ENCODE results near the gene SMOC1.
"Not testable (repeated sequence)": the region's sequence is repeated elsewhere in the genome, so short reads cannot be mapped to it uniquely, and the experiment has no call there.

The SMOC1 gene

DNA sequence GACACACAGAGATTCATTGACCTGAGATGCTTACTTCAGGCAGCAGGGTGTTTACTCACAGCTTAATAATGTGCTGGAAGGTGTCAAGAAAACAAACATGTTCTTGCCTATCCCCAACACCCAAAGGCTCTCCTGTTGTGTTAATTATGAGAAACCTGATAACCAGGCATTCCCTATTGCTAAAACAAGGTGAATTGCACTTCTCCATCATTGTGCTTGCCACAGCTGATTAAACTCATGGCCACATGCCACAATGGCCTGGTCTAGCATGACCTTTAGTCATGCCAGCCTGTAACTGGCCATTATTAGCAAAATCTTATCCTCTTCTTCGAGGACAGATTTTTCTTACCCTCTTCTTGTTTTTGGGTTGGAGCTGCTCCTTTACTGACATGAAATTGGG, 21.4 kb downstream of the SMOC1 start:
- peaks cover 24% of the 10 kb centered on the region for H3K9me3 Mint-ChIP-seq

DNA sequence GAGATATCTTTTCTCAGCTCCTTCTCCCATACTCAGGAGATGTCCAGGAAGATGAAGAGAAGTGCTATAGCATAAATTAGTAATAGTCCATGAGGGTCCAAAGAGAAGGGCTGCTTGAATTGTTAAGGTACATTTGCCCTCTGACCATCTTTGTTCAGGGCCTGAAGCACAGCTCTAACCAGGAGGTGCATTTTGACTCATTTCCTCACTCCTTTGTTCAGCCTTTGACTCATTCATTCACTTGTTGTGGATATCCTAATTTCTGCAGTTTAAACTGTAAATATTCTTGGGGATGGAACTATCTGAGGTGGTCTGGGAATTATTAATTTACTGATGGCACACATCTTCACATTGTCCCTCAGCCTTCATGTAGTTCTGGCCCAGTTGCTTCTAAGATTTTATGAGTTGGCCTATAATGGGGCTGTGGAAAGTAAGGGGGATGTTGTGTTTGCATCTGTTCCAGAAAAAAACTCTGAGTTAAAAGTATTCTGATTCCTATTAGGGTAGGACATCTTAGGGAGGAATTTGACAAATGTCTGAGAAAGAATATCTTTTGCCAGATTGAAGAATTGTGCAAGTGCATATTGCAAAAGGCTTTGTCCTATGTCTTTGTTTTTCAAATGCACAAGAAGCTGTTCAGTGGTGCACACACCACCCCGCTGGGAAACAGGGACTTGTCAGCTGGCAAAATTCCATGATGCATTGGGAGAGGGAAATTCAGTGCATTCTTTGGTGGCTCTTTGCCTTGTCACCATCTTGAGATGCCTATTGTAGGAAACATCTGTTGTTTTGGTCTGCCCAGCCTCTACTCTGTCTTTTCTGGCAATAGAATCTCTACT, 22.1 kb downstream of the SMOC1 start:
- intact Hi-C loops (cut with micrococcal nuclease), result no loop called here
- Mint-ChIP-seq H3K9me3 (peaks cover 24% of the 10 kb centered on the region), H3K36me3 (ENCODE audit: low read depth) (no peaks in the 10 kb centered on the region), H3K4me3 (no peak overlapping the region), H3K4me1 (ENCODE audit: low read depth) (no peaks in the 10 kb centered on the region), H3K27ac (no peak overlapping the region), H3K27me3 (no peaks in the 10 kb centered on the region)

More for the DNA sequence above, 21.4 kb downstream of the SMOC1 start:
- Mint-ChIP-seq H3K27ac (no peak overlapping the region), H3K27me3 (peaks cover 2% of the 10 kb centered on the region), H3K36me3 (ENCODE audit: low read depth) (no peaks in the 10 kb centered on the region), H3K4me3 (no peak overlapping the region), H3K4me1 (ENCODE audit: low read depth) (no peaks in the 10 kb centered on the region)
- intact Hi-C loops (cut with micrococcal nuclease), result no loop called here

DNA sequence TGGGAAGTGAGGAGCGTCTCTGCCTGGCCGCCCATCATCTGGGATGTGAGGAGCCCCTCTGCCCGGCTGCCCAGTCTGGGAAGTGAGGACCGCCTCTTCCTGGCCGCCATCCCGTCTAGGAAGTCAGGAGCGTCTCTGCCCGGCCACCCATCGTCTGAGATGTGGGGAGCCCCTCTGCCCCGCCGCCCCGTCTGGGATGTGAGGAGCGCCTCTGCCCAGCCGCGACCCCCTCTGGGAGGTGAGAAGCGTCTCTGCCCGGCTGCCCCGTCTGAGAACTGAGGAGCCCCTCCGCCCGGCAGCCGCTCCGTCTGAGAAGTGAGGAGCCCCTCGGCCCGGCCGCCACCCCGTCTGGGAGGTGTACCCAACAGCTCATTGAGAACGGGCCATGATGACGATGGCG, 23.8 kb downstream of the SMOC1 start:
- intact Hi-C loops (cut with micrococcal nuclease); H3K36me3 Mint-ChIP-seq (ENCODE audit: low read depth); H3K27me3 Mint-ChIP-seq; H3K4me3 Mint-ChIP-seq; H3K4me1 Mint-ChIP-seq (ENCODE audit: low read depth); H3K27ac Mint-ChIP-seq; H3K9me3 Mint-ChIP-seq: not testable (repeated sequence)

GRCh38 chr14:69904246-69904645, 25.0 kb downstream of the SMOC1 start:
- Mint-ChIP-seq H3K4me3 (no peak overlapping the region), H3K27ac (no peak overlapping the region), H3K9me3 (no peaks in the 10 kb centered on the region), H3K27me3 (no peaks in the 10 kb centered on the region), H3K4me1 (ENCODE audit: low read depth) (no peaks in the 10 kb centered on the region), H3K36me3 (ENCODE audit: low read depth) (no peaks in the 10 kb centered on the region)
- intact Hi-C loops (cut with micrococcal nuclease), result no loop called here

DNA sequence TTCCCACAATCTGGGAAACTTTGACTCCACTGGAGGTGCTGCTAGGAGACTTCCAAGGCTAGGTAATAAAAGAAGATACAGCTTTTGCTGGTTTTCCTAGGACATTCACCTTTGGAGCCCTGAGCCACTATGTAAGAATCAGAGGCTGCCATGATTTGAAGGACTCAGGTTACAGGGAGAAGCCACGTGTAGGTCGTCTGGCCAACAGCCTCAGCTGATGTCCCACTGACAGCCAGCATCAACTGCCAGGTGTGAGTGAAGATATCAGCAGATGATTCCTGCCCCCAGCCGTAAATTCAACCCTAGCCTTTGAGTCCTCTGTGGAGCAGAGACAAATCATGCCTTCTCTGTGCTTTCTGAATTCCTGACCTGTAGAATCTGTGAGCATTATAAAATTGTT, 27.0 kb downstream of the SMOC1 start:
- Mint-ChIP-seq H3K27ac (no peak overlapping the region), H3K4me3 (no peak overlapping the region), H3K9me3 (no peaks in the 10 kb centered on the region), H3K4me1 (ENCODE audit: low read depth) (no peaks in the 10 kb centered on the region), H3K36me3 (ENCODE audit: low read depth) (no peaks in the 10 kb centered on the region), H3K27me3 (no peaks in the 10 kb centered on the region)
- intact Hi-C loops (cut with micrococcal nuclease), result no loop called here

- H3K36me3 Mint-ChIP-seq (ENCODE audit: low read depth), result no peaks in the 10 kb centered on the region
- intact Hi-C loops (cut with micrococcal nuclease), result no loop called here
Measured at GRCh38 chr14:69909826-69910550, 30.8 kb downstream of the SMOC1 start.

GRCh38 chr14:69910871-69911270, 31.7 kb downstream of the SMOC1 start:
- Mint-ChIP-seq H3K27ac (no peak overlapping the region), H3K27me3 (peaks cover 7% of the 10 kb centered on the region), H3K9me3 (no peaks in the 10 kb centered on the region), H3K4me1 (ENCODE audit: low read depth) (no peaks in the 10 kb centered on the region), H3K4me3 (no peak overlapping the region), H3K36me3 (ENCODE audit: low read depth) (no peaks in the 10 kb centered on the region)
- intact Hi-C loops (cut with micrococcal nuclease), result no loop called here

More at GRCh38 chr14:69909826-69910550, 30.8 kb downstream of the SMOC1 start:
- no peaks in the 10 kb centered on the region for H3K4me1 Mint-ChIP-seq (ENCODE audit: low read depth)
- no peaks in the 10 kb centered on the region for H3K27me3 Mint-ChIP-seq
- H3K4me3 Mint-ChIP-seq, result no peak overlapping the region
- no peaks in the 10 kb centered on the region for H3K9me3 Mint-ChIP-seq
- H3K27ac Mint-ChIP-seq, result no peak overlapping the region

DNA sequence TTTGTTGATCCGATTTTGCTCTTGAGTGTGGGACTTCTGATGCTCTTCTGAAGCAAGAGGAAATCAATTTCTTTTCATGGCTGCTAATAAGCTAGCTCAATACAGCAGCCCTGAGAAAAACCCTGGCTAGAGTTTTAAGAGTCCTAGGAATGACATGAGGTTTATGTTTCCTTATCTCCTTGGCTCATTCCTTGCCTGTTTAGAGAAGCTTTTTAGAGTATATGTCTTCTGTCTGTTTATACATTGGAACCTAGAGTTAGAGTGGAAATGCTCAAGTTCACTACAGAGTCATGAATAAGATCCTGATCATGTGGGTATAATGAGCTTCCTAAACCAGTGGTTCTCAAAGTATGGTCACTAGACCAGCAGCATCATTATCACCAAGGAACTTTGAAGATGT, 34.5 kb downstream of the SMOC1 start:
- Mint-ChIP-seq H3K4me3 (no peak overlapping the region), H3K36me3 (ENCODE audit: low read depth) (no peaks in the 10 kb centered on the region), H3K9me3 (no peaks in the 10 kb centered on the region), H3K27ac (no peak overlapping the region), H3K27me3 (peaks cover 10% of the 10 kb centered on the region), H3K4me1 (ENCODE audit: low read depth) (no peaks in the 10 kb centered on the region)
- intact Hi-C loops (cut with micrococcal nuclease), result no loop called here

DNA sequence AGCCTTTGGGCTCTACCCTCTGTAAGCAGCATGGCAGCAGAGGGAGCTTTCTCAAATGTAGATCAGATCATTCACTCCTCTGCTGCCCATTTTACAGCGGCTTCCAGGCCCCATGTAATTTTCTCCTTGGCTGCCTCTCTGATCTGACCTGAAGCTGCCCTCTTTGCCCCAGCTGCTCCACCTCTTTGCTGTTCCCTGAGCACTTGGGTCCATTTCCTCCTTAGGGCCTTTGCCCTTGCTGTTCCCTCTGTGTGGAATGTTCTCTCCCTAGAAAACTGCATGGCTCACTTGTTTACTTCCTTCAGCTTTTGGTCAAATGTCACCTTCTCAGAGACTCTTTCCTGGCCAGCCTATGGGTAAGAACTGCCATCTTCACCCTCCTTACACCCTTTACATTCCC, 37.2 kb downstream of the SMOC1 start:
- H3K36me3 Mint-ChIP-seq (ENCODE audit: low read depth), result no peaks in the 10 kb centered on the region
- no peak overlapping the region for H3K4me3 Mint-ChIP-seq
- H3K9me3 Mint-ChIP-seq, result no peaks in the 10 kb centered on the region
- H3K27me3 Mint-ChIP-seq, result peaks cover 12% of the 10 kb centered on the region
- H3K27ac Mint-ChIP-seq, result no peak overlapping the region
- intact Hi-C loops (cut with micrococcal nuclease), result no loop called here
- H3K4me1 Mint-ChIP-seq (ENCODE audit: low read depth), result no peaks in the 10 kb centered on the region

DNA sequence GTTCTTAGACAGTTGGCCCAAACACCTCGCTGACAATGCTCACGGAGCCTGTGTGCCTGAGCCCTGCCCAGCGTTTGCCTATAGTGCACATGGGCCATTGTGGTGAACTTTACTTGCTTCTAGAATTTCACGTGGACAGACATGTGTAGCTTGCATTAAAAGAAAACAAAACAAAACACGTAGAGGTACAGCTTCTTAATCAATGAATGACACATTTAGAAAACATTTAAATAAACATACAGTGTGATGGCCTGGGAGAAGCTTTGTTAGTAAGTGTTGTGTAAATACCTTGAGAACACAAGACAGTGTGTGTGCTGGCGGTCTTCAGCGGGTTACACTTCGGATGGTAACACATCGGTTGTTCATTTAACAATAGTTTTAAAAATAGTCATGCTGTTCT, 38.1 kb downstream of the SMOC1 start:
- Mint-ChIP-seq H3K27me3 (peaks cover 12% of the 10 kb centered on the region), H3K9me3 (no peaks in the 10 kb centered on the region), H3K36me3 (ENCODE audit: low read depth) (no peaks in the 10 kb centered on the region), H3K27ac (no peak overlapping the region), H3K4me3 (no peak overlapping the region), H3K4me1 (ENCODE audit: low read depth) (no peaks in the 10 kb centered on the region)
- intact Hi-C loops (cut with micrococcal nuclease), result no loop called here

- no peaks in the 10 kb centered on the region for H3K9me3 Mint-ChIP-seq
- H3K36me3 Mint-ChIP-seq (ENCODE audit: low read depth), result no peaks in the 10 kb centered on the region
- H3K4me1 Mint-ChIP-seq (ENCODE audit: low read depth), result no peaks in the 10 kb centered on the region
- no peak overlapping the region for H3K4me3 Mint-ChIP-seq
- intact Hi-C loops (cut with micrococcal nuclease), result no loop called here
- no peak overlapping the region for H3K27ac Mint-ChIP-seq
- H3K27me3 Mint-ChIP-seq, result peaks cover 12% of the 10 kb centered on the region
Measured at GRCh38 chr14:69919815-69920214, 40.6 kb downstream of the SMOC1 start.

GRCh38 chr14:69921052-69921451, 41.8 kb downstream of the SMOC1 start:
- Mint-ChIP-seq H3K4me3 (no peak overlapping the region), H3K36me3 (ENCODE audit: low read depth) (no peaks in the 10 kb centered on the region), H3K4me1 (ENCODE audit: low read depth) (no peaks in the 10 kb centered on the region), H3K27me3 (peaks cover 9% of the 10 kb centered on the region), H3K9me3 (no peaks in the 10 kb centered on the region), H3K27ac (no peak overlapping the region)
- intact Hi-C loops (cut with micrococcal nuclease), result no loop called here

- Mint-ChIP-seq H3K4me1 (ENCODE audit: low read depth) (no peaks in the 10 kb centered on the region), H3K4me3 (no peak overlapping the region), H3K27me3 (peaks cover 9% of the 10 kb centered on the region), H3K36me3 (ENCODE audit: low read depth) (no peaks in the 10 kb centered on the region), H3K27ac (no peak overlapping the region), H3K9me3 (no peaks in the 10 kb centered on the region)
- intact Hi-C loops (cut with micrococcal nuclease), result no loop called here
Measured at GRCh38 chr14:69922198-69922597, 43.0 kb downstream of the SMOC1 start.

DNA sequence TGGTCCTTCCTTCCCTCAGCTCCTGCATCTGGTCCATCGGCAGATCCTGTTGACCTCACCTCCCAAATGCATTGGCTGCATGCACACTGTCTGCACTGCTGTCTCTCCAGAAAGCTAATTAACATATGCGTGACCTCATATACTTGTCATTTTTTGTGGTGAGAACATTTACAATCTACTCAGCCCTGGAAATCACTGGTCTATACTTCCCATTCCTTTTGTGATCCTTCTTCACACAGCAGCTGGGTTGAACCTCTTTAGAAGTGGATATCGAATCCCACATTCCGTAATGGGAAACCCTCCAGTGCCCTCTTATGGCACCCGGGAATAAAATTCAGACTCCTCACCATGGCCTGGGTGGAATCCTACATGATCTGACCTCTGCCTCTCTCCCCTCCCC, 45.0 kb downstream of the SMOC1 start:
- no peak overlapping the region for H3K4me3 Mint-ChIP-seq
- intact Hi-C loops (cut with micrococcal nuclease), result no loop called here
- peaks cover 11% of the 10 kb centered on the region for H3K27me3 Mint-ChIP-seq
- no peaks in the 10 kb centered on the region for H3K9me3 Mint-ChIP-seq
- no peaks in the 10 kb centered on the region for H3K4me1 Mint-ChIP-seq (ENCODE audit: low read depth)
- no peak overlapping the region for H3K27ac Mint-ChIP-seq
- H3K36me3 Mint-ChIP-seq (ENCODE audit: low read depth), result no peaks in the 10 kb centered on the region
